Activated T-cell treated with anti-CD3 and anti-CD28 coated beads for 1 hour (primary cell): ENCODE results near the gene RABEP2.
"Not testable (repeated sequence)": the region's sequence is repeated elsewhere in the genome, so short reads cannot be mapped to it uniquely, and the experiment has no call there.

Experiments used
- DNase-seq: peaks from one replicate; pipeline ENCODE4 v3.0.0-alpha.2; 2020; ENCODE audit warnings: low read depth

The RABEP2 gene

GRCh38 chr16:28903344-28904042 is 21.5 kb downstream of the RABEP2 start:
- DNase-seq, result no peak

- no peak for DNase-seq
Measured at GRCh38 chr16:28902909-28903308, 22.1 kb downstream of the RABEP2 start.

- no peak for DNase-seq
Measured at GRCh38 chr16:28901862-28902261, 23.2 kb downstream of the RABEP2 start.

GRCh38 chr16:28900601-28901000 is 24.4 kb downstream of the RABEP2 start:
- no peak for DNase-seq

- no peak for DNase-seq
Measured at GRCh38 chr16:28899882-28900590, 25.0 kb downstream of the RABEP2 start.

GRCh38 chr16:28898942-28899341 is 26.1 kb downstream of the RABEP2 start:
- no peak for DNase-seq

GRCh38 chr16:28898266-28898665 is 26.8 kb downstream of the RABEP2 start:
- DNase-seq, result no peak

GRCh38 chr16:28897826-28898225 is 27.2 kb downstream of the RABEP2 start:
- DNase-seq, result no peak

- no peak for DNase-seq
Measured at GRCh38 chr16:28895609-28896008, 29.4 kb downstream of the RABEP2 start.

- no peak for DNase-seq
Measured at GRCh38 chr16:28893291-28893690, 31.7 kb downstream of the RABEP2 start.

GRCh38 chr16:28891964-28892890 is 32.8 kb downstream of the RABEP2 start:
- DNase-seq, result no peak

GRCh38 chr16:28890355-28890754 is 34.7 kb downstream of the RABEP2 start:
- DNase-seq, result not testable (repeated sequence)

GRCh38 chr16:28886945-28887344 is 38.1 kb downstream of the RABEP2 start:
- DNase-seq, result no peak

GRCh38 chr16:28884045-28884444 is 41.0 kb downstream of the RABEP2 start:
- no peak for DNase-seq

- no peak for DNase-seq
Measured at GRCh38 chr16:28883221-28883996, 41.6 kb downstream of the RABEP2 start.

- no peak for DNase-seq
Measured at GRCh38 chr16:28882551-28883160, 42.4 kb downstream of the RABEP2 start.

GRCh38 chr16:28881565-28881964 is 43.5 kb downstream of the RABEP2 start:
- not testable (repeated sequence) for DNase-seq

- no peak for DNase-seq
Measured at GRCh38 chr16:28880955-28881354, 44.1 kb downstream of the RABEP2 start.

- DNase-seq, result no peak
Measured at GRCh38 chr16:28880589-28880915, 44.5 kb downstream of the RABEP2 start.

- peak; percentile 87 for DNase-seq
Measured at GRCh38 chr16:28879841-28880588, 45.0 kb downstream of the RABEP2 start.
